Measurements from ENCODE around the gene SMC4. TPM values are rescaled to one million over a fixed set of nuclear protein-coding genes. Genes with fewer than 3 reads are reported as not detected.

Gene SMC4
- total RNA-seq, 1 donor from 2014 or later: 36.5 TPM

- Histone ChIP-seq H3K4me1 (ENCODE audit: control insufficient read depth in 3 of 3, insufficient read depth in 3 of 3, low read length in 3 of 3) (no peaks in the 10 kb centered on the region), H3K4me3 (ENCODE audit: low read length in 3 of 3) (no peak overlapping the region), H3K36me3 (ENCODE audit: control insufficient read depth in 3 of 3, insufficient read depth in 3 of 3, low read length in 3 of 3) (no peaks in the 10 kb centered on the region), H3K9ac (ENCODE audit: low read depth in 1 of 3, low read length in 3 of 3) (no peak overlapping the region), H3K27me3 (ENCODE audit: control insufficient read depth in 3 of 3, insufficient read depth in 3 of 3, low read length in 3 of 3) (peaks cover 0 to 4% (median 0%) of the 10 kb centered on the region in 3 donors), H3K27ac (ENCODE audit: low read depth, low read length) (no peak overlapping the region), H3K9me3 (ENCODE audit: control insufficient read depth in 3 of 3, low read length in 3 of 3) (peaks cover 0 to 3% (median 0%) of the 10 kb centered on the region in 3 donors)
These were observed 72.4 kb downstream of the SMC4 start for GRCh38 chr3:160471892-160472291.

- Histone ChIP-seq H3K36me3 (ENCODE audit: control insufficient read depth in 3 of 3, insufficient read depth in 3 of 3, low read length in 3 of 3) (no peaks in the 10 kb centered on the region), H3K4me3 (ENCODE audit: low read length in 3 of 3) (no peak overlapping the region), H3K27me3 (ENCODE audit: control insufficient read depth in 3 of 3, insufficient read depth in 3 of 3, low read length in 3 of 3) (peaks cover 0 to 4% (median 0%) of the 10 kb centered on the region in 3 donors), H3K27ac (ENCODE audit: low read depth, low read length) (no peak overlapping the region), H3K9me3 (ENCODE audit: control insufficient read depth in 3 of 3, low read length in 3 of 3) (peaks cover 0 to 3% (median 0%) of the 10 kb centered on the region in 3 donors), H3K9ac (ENCODE audit: low read depth in 1 of 3, low read length in 3 of 3) (no peak overlapping the region), H3K4me1 (ENCODE audit: control insufficient read depth in 3 of 3, insufficient read depth in 3 of 3, low read length in 3 of 3) (no peaks in the 10 kb centered on the region)
These were observed 72.9 kb downstream of the SMC4 start for GRCh38 chr3:160472344-160472743.

GRCh38 chr3:160473221-160473620, 73.8 kb downstream of the SMC4 start:
- Histone ChIP-seq H3K36me3 (ENCODE audit: control insufficient read depth in 3 of 3, insufficient read depth in 3 of 3, low read length in 3 of 3) (no peaks in the 10 kb centered on the region), H3K4me3 (ENCODE audit: low read length in 3 of 3) (no peak overlapping the region), H3K4me1 (ENCODE audit: control insufficient read depth in 3 of 3, insufficient read depth in 3 of 3, low read length in 3 of 3) (no peaks in the 10 kb centered on the region), H3K27ac (ENCODE audit: low read depth, low read length) (no peak overlapping the region), H3K9ac (ENCODE audit: low read depth in 1 of 3, low read length in 3 of 3) (no peak overlapping the region), H3K9me3 (ENCODE audit: control insufficient read depth in 3 of 3, low read length in 3 of 3) (peaks cover 0 to 3% (median 0%) of the 10 kb centered on the region in 3 donors), H3K27me3 (ENCODE audit: control insufficient read depth in 3 of 3, insufficient read depth in 3 of 3, low read length in 3 of 3) (peaks cover 0 to 4% (median 0%) of the 10 kb centered on the region in 3 donors)

- H3K27ac ChIP-seq (ENCODE audit: low read depth, low read length): no peak overlapping the region
- H3K4me3 ChIP-seq (ENCODE audit: low read length in 3 of 3): no peak overlapping the region
- no peaks in the 10 kb centered on the region for H3K36me3 ChIP-seq (ENCODE audit: control insufficient read depth in 3 of 3, insufficient read depth in 3 of 3, low read length in 3 of 3)
- peaks cover 0 to 3% (median 0%) of the 10 kb centered on the region in 3 donors for H3K9me3 ChIP-seq (ENCODE audit: control insufficient read depth in 3 of 3, low read length in 3 of 3)
- H3K9ac ChIP-seq (ENCODE audit: low read depth in 1 of 3, low read length in 3 of 3): no peak overlapping the region
- H3K27me3 ChIP-seq (ENCODE audit: control insufficient read depth in 3 of 3, insufficient read depth in 3 of 3, low read length in 3 of 3): peaks cover 0 to 4% (median 0%) of the 10 kb centered on the region in 3 donors
- H3K4me1 ChIP-seq (ENCODE audit: control insufficient read depth in 3 of 3, insufficient read depth in 3 of 3, low read length in 3 of 3): no peaks in the 10 kb centered on the region
These were observed 74.5 kb downstream of the SMC4 start for GRCh38 chr3:160473978-160474377.

GRCh38 chr3:160474416-160474838, 75.0 kb downstream of the SMC4 start:
- H3K4me1 ChIP-seq (ENCODE audit: control insufficient read depth in 3 of 3, insufficient read depth in 3 of 3, low read length in 3 of 3): no peaks in the 10 kb centered on the region
- H3K36me3 ChIP-seq (ENCODE audit: control insufficient read depth in 3 of 3, insufficient read depth in 3 of 3, low read length in 3 of 3): no peaks in the 10 kb centered on the region
- H3K4me3 ChIP-seq (ENCODE audit: low read length in 3 of 3): no peak overlapping the region
- no peak overlapping the region for H3K9ac ChIP-seq (ENCODE audit: low read depth in 1 of 3, low read length in 3 of 3)
- no peak overlapping the region for H3K27ac ChIP-seq (ENCODE audit: low read depth, low read length)
- H3K9me3 ChIP-seq (ENCODE audit: control insufficient read depth in 3 of 3, low read length in 3 of 3): peaks cover 0 to 3% (median 0%) of the 10 kb centered on the region in 3 donors
- H3K27me3 ChIP-seq (ENCODE audit: control insufficient read depth in 3 of 3, insufficient read depth in 3 of 3, low read length in 3 of 3): peaks cover 0 to 4% (median 0%) of the 10 kb centered on the region in 3 donors

GRCh38 chr3:160475153-160475552, 75.7 kb downstream of the SMC4 start:
- Histone ChIP-seq H3K36me3 (ENCODE audit: control insufficient read depth in 3 of 3, insufficient read depth in 3 of 3, low read length in 3 of 3) (no peaks in the 10 kb centered on the region), H3K9me3 (ENCODE audit: control insufficient read depth in 3 of 3, low read length in 3 of 3) (peaks cover 0 to 3% (median 0%) of the 10 kb centered on the region in 3 donors), H3K27me3 (ENCODE audit: control insufficient read depth in 3 of 3, insufficient read depth in 3 of 3, low read length in 3 of 3) (peaks cover 0 to 4% (median 0%) of the 10 kb centered on the region in 3 donors), H3K4me3 (ENCODE audit: low read length in 3 of 3) (no peak overlapping the region), H3K27ac (ENCODE audit: low read depth, low read length) (no peak overlapping the region), H3K9ac (ENCODE audit: low read depth in 1 of 3, low read length in 3 of 3) (no peak overlapping the region), H3K4me1 (ENCODE audit: control insufficient read depth in 3 of 3, insufficient read depth in 3 of 3, low read length in 3 of 3) (no peaks in the 10 kb centered on the region)

- no peaks in the 10 kb centered on the region for H3K4me1 ChIP-seq (ENCODE audit: control insufficient read depth in 3 of 3, insufficient read depth in 3 of 3, low read length in 3 of 3)
- H3K27ac ChIP-seq (ENCODE audit: low read depth, low read length): no peak overlapping the region
- no peaks in the 10 kb centered on the region for H3K9me3 ChIP-seq (ENCODE audit: control insufficient read depth in 3 of 3, low read length in 3 of 3)
- no peaks in the 10 kb centered on the region for H3K36me3 ChIP-seq (ENCODE audit: control insufficient read depth in 3 of 3, insufficient read depth in 3 of 3, low read length in 3 of 3)
- H3K27me3 ChIP-seq (ENCODE audit: control insufficient read depth in 3 of 3, insufficient read depth in 3 of 3, low read length in 3 of 3): peaks cover 0 to 4% (median 0%) of the 10 kb centered on the region in 3 donors
- H3K4me3 ChIP-seq (ENCODE audit: low read length in 3 of 3): no peak overlapping the region
- no peak overlapping the region for H3K9ac ChIP-seq (ENCODE audit: low read depth in 1 of 3, low read length in 3 of 3)
These were observed 76.4 kb downstream of the SMC4 start for GRCh38 chr3:160475884-160476283.

- H3K4me3 ChIP-seq (ENCODE audit: low read length in 3 of 3): no peak overlapping the region
- H3K36me3 ChIP-seq (ENCODE audit: control insufficient read depth in 3 of 3, insufficient read depth in 3 of 3, low read length in 3 of 3): no peaks in the 10 kb centered on the region
- peaks cover 0 to 4% (median 0%) of the 10 kb centered on the region in 3 donors for H3K27me3 ChIP-seq (ENCODE audit: control insufficient read depth in 3 of 3, insufficient read depth in 3 of 3, low read length in 3 of 3)
- no peak overlapping the region for H3K9ac ChIP-seq (ENCODE audit: low read depth in 1 of 3, low read length in 3 of 3)
- H3K27ac ChIP-seq (ENCODE audit: low read depth, low read length): no peak overlapping the region
- no peaks in the 10 kb centered on the region for H3K4me1 ChIP-seq (ENCODE audit: control insufficient read depth in 3 of 3, insufficient read depth in 3 of 3, low read length in 3 of 3)
- H3K9me3 ChIP-seq (ENCODE audit: control insufficient read depth in 3 of 3, low read length in 3 of 3): no peaks in the 10 kb centered on the region
These were observed 78.3 kb downstream of the SMC4 start for GRCh38 chr3:160477750-160478149.

GRCh38 chr3:160478338-160478737, 78.9 kb downstream of the SMC4 start:
- Histone ChIP-seq H3K9me3 (ENCODE audit: control insufficient read depth in 3 of 3, low read length in 3 of 3) (no peaks in the 10 kb centered on the region), H3K36me3 (ENCODE audit: control insufficient read depth in 3 of 3, insufficient read depth in 3 of 3, low read length in 3 of 3) (no peaks in the 10 kb centered on the region), H3K4me1 (ENCODE audit: control insufficient read depth in 3 of 3, insufficient read depth in 3 of 3, low read length in 3 of 3) (no peaks in the 10 kb centered on the region), H3K4me3 (ENCODE audit: low read length in 3 of 3) (no peak overlapping the region), H3K27ac (ENCODE audit: low read depth, low read length) (no peak overlapping the region), H3K27me3 (ENCODE audit: control insufficient read depth in 3 of 3, insufficient read depth in 3 of 3, low read length in 3 of 3) (peaks cover 0 to 4% (median 0%) of the 10 kb centered on the region in 3 donors), H3K9ac (ENCODE audit: low read depth in 1 of 3, low read length in 3 of 3) (no peak overlapping the region)

GRCh38 chr3:160479376-160479775, 79.9 kb downstream of the SMC4 start:
- no peaks in the 10 kb centered on the region for H3K9me3 ChIP-seq (ENCODE audit: control insufficient read depth in 3 of 3, low read length in 3 of 3)
- H3K27ac ChIP-seq (ENCODE audit: low read depth, low read length): no peak overlapping the region
- H3K36me3 ChIP-seq (ENCODE audit: control insufficient read depth in 3 of 3, insufficient read depth in 3 of 3, low read length in 3 of 3): no peaks in the 10 kb centered on the region
- H3K4me1 ChIP-seq (ENCODE audit: control insufficient read depth in 3 of 3, insufficient read depth in 3 of 3, low read length in 3 of 3): no peaks in the 10 kb centered on the region
- H3K4me3 ChIP-seq (ENCODE audit: low read length in 3 of 3): no peak overlapping the region
- no peak overlapping the region for H3K9ac ChIP-seq (ENCODE audit: low read depth in 1 of 3, low read length in 3 of 3)
- H3K27me3 ChIP-seq (ENCODE audit: control insufficient read depth in 3 of 3, insufficient read depth in 3 of 3, low read length in 3 of 3): peaks cover 0 to 4% (median 0%) of the 10 kb centered on the region in 3 donors

All from skeletal muscle tissue (tissue), 4 donors.